ENCODE results near the gene OR13C5. TPM values are rescaled to one million over a fixed set of nuclear protein-coding genes. Genes with fewer than 3 reads are reported as not detected.

The OR13C5 gene
- total RNA-seq, 1 donor from 2014 or later: not detected

GRCh38 chr9:104564358-104564757, 34.9 kb downstream of the OR13C5 start:
- H3K27ac ChIP-seq (ENCODE audit: low read depth, low read length): no peak overlapping the region
- H3K36me3 ChIP-seq (ENCODE audit: insufficient read depth, low read length): no peaks in the 10 kb centered on the region
- Mint-ChIP-seq H3K36me3 (ENCODE audit: low read depth, unreplicated experiment) (no peaks in the 10 kb centered on the region), H3K4me3 (ENCODE audit: unreplicated experiment) (no peak overlapping the region), H3K9me3 (ENCODE audit: unreplicated experiment) (no peaks in the 10 kb centered on the region), H3K4me1 (ENCODE audit: low read depth, unreplicated experiment) (no peaks in the 10 kb centered on the region), H3K27me3 (ENCODE audit: low read depth, unreplicated experiment) (no peaks in the 10 kb centered on the region), H3K27ac (ENCODE audit: unreplicated experiment) (no peak overlapping the region)
- TF ChIP-seq, protein P1, sequence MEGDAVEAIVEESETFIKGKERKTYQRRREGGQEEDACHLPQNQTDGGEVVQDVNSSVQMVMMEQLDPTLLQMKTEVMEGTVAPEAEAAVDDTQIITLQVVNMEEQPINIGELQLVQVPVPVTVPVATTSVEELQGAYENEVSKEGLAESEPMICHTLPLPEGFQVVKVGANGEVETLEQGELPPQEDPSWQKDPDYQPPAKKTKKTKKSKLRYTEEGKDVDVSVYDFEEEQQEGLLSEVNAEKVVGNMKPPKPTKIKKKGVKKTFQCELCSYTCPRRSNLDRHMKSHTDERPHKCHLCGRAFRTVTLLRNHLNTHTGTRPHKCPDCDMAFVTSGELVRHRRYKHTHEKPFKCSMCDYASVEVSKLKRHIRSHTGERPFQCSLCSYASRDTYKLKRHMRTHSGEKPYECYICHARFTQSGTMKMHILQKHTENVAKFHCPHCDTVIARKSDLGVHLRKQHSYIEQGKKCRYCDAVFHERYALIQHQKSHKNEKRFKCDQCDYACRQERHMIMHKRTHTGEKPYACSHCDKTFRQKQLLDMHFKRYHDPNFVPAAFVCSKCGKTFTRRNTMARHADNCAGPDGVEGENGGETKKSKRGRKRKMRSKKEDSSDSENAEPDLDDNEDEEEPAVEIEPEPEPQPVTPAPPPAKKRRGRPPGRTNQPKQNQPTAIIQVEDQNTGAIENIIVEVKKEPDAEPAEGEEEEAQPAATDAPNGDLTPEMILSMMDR (IDR thresholded peaks at IDR 0.05; ENCODE audit: insufficient read depth, low read depth, low read length): no peak
- TF ChIP-seq EZH2 (IDR thresholded peaks at IDR 0.05; ENCODE audit: insufficient read depth, low read length): no peak
- no peak for DNase-seq (ENCODE audit: low read depth)
- no peak for FAIRE-seq
- no peaks in the 10 kb centered on the region for H3K4me1 ChIP-seq (ENCODE audit: insufficient read depth, low read length)
- H2AFZ ChIP-seq (ENCODE audit: low read depth, low read length): no peak overlapping the region
- H3K4me2 ChIP-seq (ENCODE audit: low read length): no peak overlapping the region
- no peaks in the 10 kb centered on the region for H3K79me2 ChIP-seq (ENCODE audit: insufficient read depth, low read length)
- H4K20me1 ChIP-seq (ENCODE audit: insufficient read depth, low read length): no peaks in the 10 kb centered on the region
- H3K9me3 ChIP-seq (ENCODE audit: insufficient read depth, low read depth, low read length): no peaks in the 10 kb centered on the region
- no peaks in the 10 kb centered on the region for H3K27me3 ChIP-seq (ENCODE audit: insufficient read depth, low read length)
- no peak overlapping the region for H3K4me3 ChIP-seq (ENCODE audit: insufficient read depth, low read depth, low read length)
- no peak overlapping the region for H3K9ac ChIP-seq (ENCODE audit: low read length)

DNA sequence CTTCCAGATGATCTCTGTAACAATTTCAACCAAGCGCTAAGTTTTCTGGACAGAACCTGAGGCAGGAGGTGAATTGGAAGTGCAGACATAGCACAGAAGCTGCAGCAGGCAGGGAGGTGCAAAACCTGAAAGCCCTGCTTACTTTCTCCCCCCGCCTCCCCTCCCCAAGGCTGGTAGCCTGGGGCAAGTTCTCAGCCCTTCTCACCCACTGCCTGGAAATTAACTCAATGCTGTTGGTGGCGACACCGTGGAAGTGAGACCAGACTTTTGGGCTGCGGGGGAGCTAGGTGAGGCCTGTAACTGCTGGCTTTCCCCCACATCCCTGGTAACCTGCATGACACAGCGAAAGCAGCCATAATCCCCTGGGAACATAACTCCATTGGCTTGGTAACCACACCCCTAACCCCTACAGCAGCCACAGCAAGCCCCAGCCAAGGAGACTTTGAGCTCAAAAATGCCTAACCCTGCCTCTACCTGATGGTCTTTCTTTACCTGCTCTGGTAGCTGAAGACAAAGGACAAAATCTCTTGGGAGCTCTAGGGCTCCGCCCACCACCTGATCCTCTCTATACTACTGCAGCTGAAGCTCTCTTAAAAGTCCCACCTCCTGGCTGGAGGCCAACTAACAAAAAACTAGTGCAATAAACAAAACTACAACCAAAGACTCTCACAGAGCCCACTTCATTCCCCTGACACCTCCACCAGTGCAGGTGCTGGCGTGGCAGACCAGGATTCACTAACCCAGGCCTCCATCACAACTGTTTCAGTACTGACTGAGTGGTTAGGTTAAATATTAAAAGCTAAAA, 42.2 kb downstream of the OR13C5 start:
- peaks cover 4% of the 10 kb centered on the region for H3K9me3 Mint-ChIP-seq (ENCODE audit: unreplicated experiment)
- Histone ChIP-seq H4K20me1 (ENCODE audit: insufficient read depth, low read length) (no peaks in the 10 kb centered on the region), H3K9ac (ENCODE audit: low read length) (no peak overlapping the region), H2AFZ (ENCODE audit: low read depth, low read length) (no peak overlapping the region), H3K27ac (ENCODE audit: low read depth, low read length) (no peak overlapping the region), H3K4me1 (ENCODE audit: insufficient read depth, low read length) (no peaks in the 10 kb centered on the region), H3K79me2 (ENCODE audit: insufficient read depth, low read length) (no peaks in the 10 kb centered on the region), H3K9me3 (ENCODE audit: insufficient read depth, low read depth, low read length) (no peaks in the 10 kb centered on the region), H3K36me3 (ENCODE audit: insufficient read depth, low read length) (no peaks in the 10 kb centered on the region), H3K27me3 (ENCODE audit: insufficient read depth, low read length) (no peaks in the 10 kb centered on the region), H3K4me3 (ENCODE audit: insufficient read depth, low read depth, low read length) (no peak overlapping the region), H3K4me2 (ENCODE audit: low read length) (no peak overlapping the region)
- H3K4me3 Mint-ChIP-seq (ENCODE audit: unreplicated experiment): no peak overlapping the region
- H3K27ac Mint-ChIP-seq (ENCODE audit: unreplicated experiment): no peak overlapping the region
- no peak for TF ChIP-seq EZH2 (IDR thresholded peaks at IDR 0.05; ENCODE audit: insufficient read depth, low read length)
- TF ChIP-seq, protein P1 (IDR thresholded peaks at IDR 0.05; ENCODE audit: insufficient read depth, low read depth, low read length): no peak
- no peaks in the 10 kb centered on the region for H3K36me3 Mint-ChIP-seq (ENCODE audit: low read depth, unreplicated experiment)
- peaks cover 20% of the 10 kb centered on the region for H3K4me1 Mint-ChIP-seq (ENCODE audit: low read depth, unreplicated experiment)
- DNase-seq (ENCODE audit: low read depth) (no peak), FAIRE-seq (no peak)
- no peaks in the 10 kb centered on the region for H3K27me3 Mint-ChIP-seq (ENCODE audit: low read depth, unreplicated experiment)

DNA sequence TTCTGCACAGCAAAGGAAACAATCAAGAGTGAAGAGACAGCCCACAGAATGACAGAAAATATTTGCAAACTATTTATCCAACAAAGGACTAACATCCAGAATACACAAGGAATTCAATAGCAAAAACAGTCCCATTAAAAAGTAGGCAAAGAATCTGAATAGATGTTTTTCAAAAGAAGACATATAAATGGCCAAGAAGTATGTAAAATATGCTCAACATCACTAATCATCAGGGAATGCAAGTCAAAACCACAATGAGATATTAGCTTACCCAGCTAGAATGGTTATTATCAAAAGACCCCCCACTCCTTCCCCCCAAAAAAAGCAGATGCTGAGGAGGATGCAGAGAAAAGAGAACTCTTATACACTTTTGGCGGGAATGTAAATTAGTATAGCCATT, 43.7 kb downstream of the OR13C5 start:
- Histone ChIP-seq H3K9me3 (ENCODE audit: insufficient read depth, low read depth, low read length) (no peaks in the 10 kb centered on the region), H2AFZ (ENCODE audit: low read depth, low read length) (no peak overlapping the region), H3K9ac (ENCODE audit: low read length) (no peak overlapping the region), H3K27me3 (ENCODE audit: insufficient read depth, low read length) (no peaks in the 10 kb centered on the region), H4K20me1 (ENCODE audit: insufficient read depth, low read length) (no peaks in the 10 kb centered on the region), H3K4me3 (ENCODE audit: insufficient read depth, low read depth, low read length) (no peak overlapping the region), H3K36me3 (ENCODE audit: insufficient read depth, low read length) (no peaks in the 10 kb centered on the region), H3K79me2 (ENCODE audit: insufficient read depth, low read length) (no peaks in the 10 kb centered on the region), H3K27ac (ENCODE audit: low read depth, low read length) (no peak overlapping the region), H3K4me2 (ENCODE audit: low read length) (no peak overlapping the region), H3K4me1 (ENCODE audit: insufficient read depth, low read length) (no peaks in the 10 kb centered on the region)
- no peak overlapping the region for H3K27ac Mint-ChIP-seq (ENCODE audit: unreplicated experiment)
- DNase-seq (ENCODE audit: low read depth) (no peak), FAIRE-seq (no peak)
- H3K4me1 Mint-ChIP-seq (ENCODE audit: low read depth, unreplicated experiment): peaks cover 20% of the 10 kb centered on the region
- no peaks in the 10 kb centered on the region for H3K27me3 Mint-ChIP-seq (ENCODE audit: low read depth, unreplicated experiment)
- no peak overlapping the region for H3K4me3 Mint-ChIP-seq (ENCODE audit: unreplicated experiment)
- no peaks in the 10 kb centered on the region for H3K36me3 Mint-ChIP-seq (ENCODE audit: low read depth, unreplicated experiment)
- TF ChIP-seq, protein P1 (IDR thresholded peaks at IDR 0.05; ENCODE audit: insufficient read depth, low read depth, low read length): no peak
- no peak for TF ChIP-seq EZH2 (IDR thresholded peaks at IDR 0.05; ENCODE audit: insufficient read depth, low read length)
- H3K9me3 Mint-ChIP-seq (ENCODE audit: unreplicated experiment): peaks cover 4% of the 10 kb centered on the region
